AG04449 (cell line): Measurements from ENCODE around the gene CHFR.
A peak's percentile ranks its signal among the peaks of the same experiment; 100 is the strongest.
"Not testable (repeated sequence)": the region's sequence is repeated elsewhere in the genome, so short reads cannot be mapped to it uniquely, and the experiment has no call there.

Experiments
- CTCF ChIA-PET: fragments of 350-600 bp; formaldehyde crosslinking; extraction: SDS; loops from one replicate; lab custom pipeline; 2021; ENCODE audit warnings: antibody characterized with exemption; lab: Yijun Ruan, JAX
- POLR2A ChIA-PET: fragments of 400-600, 350-600 bp; formaldehyde crosslinking; extraction: SDS; loops from one replicate; lab custom pipeline; 2020; ENCODE audit warnings: antibody characterized with exemption, inconsistent platforms; lab: Yijun Ruan, JAX
- DNase-seq: peaks from one replicate; pipeline ENCODE4 v3.0.0-alpha.2; 2010; ENCODE audit warnings: low read depth, low spot score
- H3K4me3 ChIP-seq: 2 replicates; pipeline ENCODE4 v1.5.1; 2011; ENCODE audit warnings: low read depth, mild to moderate bottlenecking, control low read depth, low read length
- CTCF ChIP-seq: IDR thresholded peaks from one replicate; pipeline ENCODE4 v1.5.1; 2011; ENCODE audit warnings: mild to moderate bottlenecking, moderate library complexity, low read length, control low read depth, inconsistent platforms; ENCODE audit not compliant: insufficient read depth; ENCODE audit errors: missing control alignments

CHFR gene

DNA sequence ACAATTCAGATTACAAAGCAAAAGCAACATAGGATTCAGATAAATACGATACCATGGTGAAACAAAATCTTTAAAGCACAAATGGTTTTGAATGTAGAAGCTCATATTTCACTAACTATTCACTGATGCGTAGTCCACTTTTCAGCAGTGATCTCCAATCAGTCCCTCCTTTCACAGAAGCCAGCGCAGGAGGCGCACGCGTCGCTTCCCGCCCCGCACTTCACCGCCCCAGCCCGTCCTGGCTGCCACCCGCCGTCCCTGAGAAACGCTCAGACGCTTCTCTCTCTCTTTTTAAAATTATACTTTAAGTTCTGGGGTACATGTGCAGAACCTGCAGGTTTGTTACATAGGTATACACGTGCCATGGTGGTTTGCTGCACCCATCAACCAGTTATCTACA lies 19.8 kb upstream of the CHFR start:
- ChIA-PET POLR2A (no interaction called here), CTCF (no interaction called here)
- H3K4me3 ChIP-seq, result no peak overlapping the region
- no peak for TF ChIP-seq CTCF
- DNase-seq, result no peak

DNA sequence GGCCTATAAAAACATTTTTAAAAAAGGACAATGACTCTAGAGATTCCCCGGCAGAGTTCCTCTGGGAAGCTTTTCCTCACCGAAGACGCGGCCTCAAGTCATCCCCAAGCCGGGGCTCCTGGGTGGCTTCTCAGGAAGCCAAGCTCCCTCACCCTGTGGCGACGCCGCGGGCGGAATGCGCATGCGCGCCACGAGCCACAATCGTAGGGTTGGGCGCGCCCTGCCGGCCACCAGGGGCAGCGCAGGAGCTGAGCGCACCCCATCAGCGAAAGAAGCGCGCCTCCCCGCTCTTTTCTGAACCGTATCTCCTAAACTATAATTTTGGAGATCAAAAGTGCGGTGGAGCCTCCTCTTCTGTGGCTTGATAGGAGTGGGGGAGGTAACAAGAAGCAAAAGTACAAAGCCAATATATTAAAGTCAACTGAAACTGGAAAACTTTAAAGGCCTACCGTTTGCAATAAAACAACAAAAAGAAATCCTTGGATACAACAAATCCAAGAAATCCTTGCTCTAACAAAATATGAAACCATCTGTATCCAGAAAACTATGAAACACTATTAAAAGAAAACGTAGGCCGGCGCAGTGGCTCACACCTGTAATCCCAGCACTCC lies 17.4 kb upstream of the CHFR start:
- CTCF ChIA-PET, result interaction anchor here (0.7 kb wide), 1 partner anchor 65 kb away, joined by 3 read pairs; no protein-coding TSS in a partner anchor

GRCh38 chr12:132899033-132899432 lies 11.6 kb upstream of the CHFR start:
- no peak overlapping the region for H3K4me3 ChIP-seq
- POLR2A ChIA-PET, result no interaction called here
- no peak for DNase-seq
- CTCF ChIA-PET, result no interaction called here
- TF ChIP-seq CTCF, result no peak

More for the DNA sequence above, 17.4 kb upstream of the CHFR start:
- peak; percentile 65 for TF ChIP-seq CTCF
- no peak for DNase-seq
- POLR2A ChIA-PET, result no interaction called here
- no peak overlapping the region for H3K4me3 ChIP-seq

- ChIA-PET CTCF (no interaction called here), POLR2A (no interaction called here)
- TF ChIP-seq CTCF, result no peak
- no peak for DNase-seq
- H3K4me3 ChIP-seq, result no peak overlapping the region
These were observed 1.4 kb upstream of the CHFR start for GRCh38 chr12:132888852-132889251.

DNA sequence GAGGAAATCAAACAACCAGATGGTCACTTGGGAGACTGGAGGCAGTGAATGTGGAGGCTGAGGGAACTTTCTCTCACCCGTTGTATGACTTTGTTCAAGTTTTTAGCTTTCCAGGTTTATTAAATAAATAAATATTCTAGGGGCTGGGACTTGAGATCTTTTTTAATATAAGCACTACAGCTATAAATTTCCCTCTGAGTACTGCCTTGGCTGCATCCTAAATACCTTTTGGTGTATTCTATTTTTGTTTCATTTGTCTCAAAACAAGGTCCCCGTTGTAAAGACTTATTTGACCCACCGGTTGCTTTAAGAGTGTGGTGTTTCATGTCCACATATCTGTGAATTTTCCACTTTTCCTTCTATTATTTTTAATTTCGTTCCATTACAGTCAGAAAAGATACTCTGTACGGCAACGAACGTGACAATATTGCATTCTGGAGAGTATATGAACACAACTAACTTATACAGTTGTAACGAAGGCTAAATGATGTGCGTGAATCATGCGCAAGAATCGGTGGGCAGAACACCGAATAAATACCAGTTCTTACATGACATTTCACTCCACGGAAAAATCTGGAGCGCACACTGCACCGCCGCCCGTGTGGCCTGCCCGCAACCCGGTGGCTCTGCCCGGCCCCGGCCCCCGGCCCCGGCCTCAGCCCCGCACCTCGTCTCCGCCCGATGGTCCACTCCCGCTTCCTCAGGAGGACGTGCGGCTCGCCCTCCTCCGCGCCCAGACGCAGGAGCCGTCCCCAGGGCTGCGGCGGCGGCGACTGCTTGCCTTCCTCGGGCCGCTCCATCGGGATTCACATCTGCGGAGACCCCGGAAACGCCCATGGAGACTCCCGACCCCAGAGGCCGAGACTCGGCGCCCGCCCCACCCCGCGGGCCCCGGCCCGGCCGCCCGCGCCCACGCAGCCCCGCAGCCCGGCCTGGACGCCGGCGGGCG lies 602 bp downstream of the CHFR start:
- POLR2A ChIA-PET, result interaction anchor here (0.7 to 1.0 kb wide), 5 partner anchors 11 to 193 kb away, joined by 3 to 5 read pairs (median 3); partner anchors contain the start of gene GOLGA3
- DNase-seq, result no peak
- CTCF ChIA-PET, result interaction anchor here (1.4 kb wide), 1 partner anchor 12 kb away, joined by 4 read pairs; no protein-coding TSS in a partner anchor
- TF ChIP-seq CTCF, result no peak
- peak overlapping the region; percentile 75 for H3K4me3 ChIP-seq

GRCh38 chr12:132881818-132882217 lies 5.6 kb downstream of the CHFR start:
- POLR2A ChIA-PET, result no interaction called here
- CTCF ChIA-PET, result no interaction called here
- no peak for TF ChIP-seq CTCF
- H3K4me3 ChIP-seq, result no peak overlapping the region
- DNase-seq, result peak; percentile 34

DNA sequence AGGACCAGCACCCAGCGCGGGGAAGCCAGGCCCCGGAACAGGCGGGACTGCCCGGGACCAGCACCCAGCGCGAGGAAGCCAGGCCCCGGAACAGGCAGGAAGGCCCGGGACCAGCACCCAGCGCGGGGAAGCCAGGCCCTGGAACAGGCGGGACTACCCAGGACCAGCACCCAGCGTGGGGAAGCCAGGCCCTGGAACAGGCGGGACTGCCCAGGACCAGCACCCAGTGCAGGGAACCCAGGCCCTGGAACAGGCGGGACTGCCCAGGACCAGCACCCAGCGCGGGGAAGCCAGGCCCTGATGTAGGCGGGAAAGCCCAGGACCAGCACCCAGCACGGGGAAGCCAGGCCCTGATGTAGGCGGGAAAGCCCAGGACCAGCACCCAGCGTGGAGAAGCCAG lies 12.8 kb downstream of the CHFR start:
- POLR2A ChIA-PET, result not testable (repeated sequence)
- CTCF ChIA-PET, result interaction anchor here (0.9 kb wide), 1 partner anchor 12 kb away, joined by 4 read pairs; no protein-coding TSS in a partner anchor

More for the DNA sequence above, 12.8 kb downstream of the CHFR start:
- H3K4me3 ChIP-seq, DNase-seq: not testable (repeated sequence)
